Osteocyte (in vitro differentiated cells): Measurements from ENCODE around the gene NDUFB8. TPM values are rescaled to one million over a fixed set of nuclear protein-coding genes. Genes with fewer than 3 reads are reported as not detected.

Experiments
- total RNA-seq: library from RNA; stranded (reverse); gene quantifications from 2 replicates; pipeline ENCODE4 v1.2.1, GENCODE V29; 2021

The NDUFB8 gene
- total RNA-seq, 1 donor from 2014 or later, result 169 TPM

Other genes starting within 250 kb of the NDUFB8 start
- 23.7 and 27.5 TPM in 2 replicates for gene BLOC1S2, start 243.2 kb downstream of the NDUFB8 start, total RNA-seq
- gene PKD2L1, start 199.6 kb downstream of the NDUFB8 start, total RNA-seq, result not detected in 2 replicates
- gene SCD, start 182.6 kb downstream of the NDUFB8 start, total RNA-seq, result 77.9 and 81.4 TPM in 2 replicates
- not detected in 2 replicates for gene WNT8B, start 66.9 kb downstream of the NDUFB8 start, total RNA-seq
- 18.3 and 19.6 TPM in 2 replicates for gene SEC31B, start 10.0 kb downstream of the NDUFB8 start, total RNA-seq
- 45.8 and 50.6 TPM in 2 replicates for gene HIF1AN, start 6.1 kb upstream of the NDUFB8 start, total RNA-seq
- 0.30 and 1.4 TPM in 2 replicates for gene PAX2, start 215.7 kb upstream of the NDUFB8 start, total RNA-seq